ENCODE measurements around the gene GSG1L.

Gene GSG1L

DNA sequence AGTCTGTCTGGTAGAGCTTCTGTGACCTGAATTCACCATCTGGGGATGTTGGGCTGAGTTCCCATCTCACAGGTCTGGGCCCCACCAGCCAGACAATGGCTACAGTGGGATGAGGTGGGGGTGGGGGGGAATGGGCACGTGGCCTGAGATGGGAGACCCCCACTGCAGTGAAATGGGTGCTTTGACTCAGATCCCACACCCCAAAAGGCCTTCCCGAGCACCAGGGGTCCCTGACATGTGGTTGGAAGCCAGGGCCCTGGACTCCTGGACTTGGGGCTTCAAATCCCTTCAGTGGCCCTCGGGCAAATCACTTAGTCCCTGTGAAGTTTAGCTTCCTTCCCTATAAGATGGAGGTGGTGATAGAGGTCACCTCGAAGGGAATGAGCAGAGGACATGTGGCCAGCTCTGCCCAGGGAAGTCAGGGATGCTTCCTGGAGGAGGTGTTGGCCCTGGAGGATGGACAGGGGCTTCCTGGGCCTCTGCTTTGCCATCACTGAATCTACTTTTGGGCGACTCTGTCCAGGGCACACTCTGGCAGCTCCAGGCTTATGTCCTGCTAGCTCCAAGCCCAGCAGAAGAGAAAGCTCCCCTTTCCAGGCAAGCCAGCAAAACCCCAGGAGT is 295.4 kb downstream of the GSG1L start:
- DNase-seq, result no peak

DNA sequence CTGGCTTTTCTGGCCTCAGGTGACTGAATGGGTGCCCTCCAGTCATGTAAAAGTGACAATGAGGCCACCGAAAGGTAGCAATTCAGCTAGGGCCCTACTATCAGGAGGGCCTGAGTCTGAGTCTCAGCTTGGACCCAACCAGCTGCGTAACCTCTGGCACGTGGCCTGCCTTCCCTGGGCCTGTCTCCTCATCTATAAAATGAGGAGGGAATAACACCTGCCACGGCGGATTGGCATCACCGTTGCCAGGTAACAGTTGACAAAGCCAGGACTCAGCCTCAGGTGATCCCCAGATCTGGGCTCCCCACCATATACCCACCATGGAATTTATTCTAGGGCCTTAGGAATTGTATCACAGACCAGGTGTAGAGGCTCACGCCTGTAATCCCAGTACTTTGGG is 296.4 kb downstream of the GSG1L start:
- DNase-seq, result no peak

DNA sequence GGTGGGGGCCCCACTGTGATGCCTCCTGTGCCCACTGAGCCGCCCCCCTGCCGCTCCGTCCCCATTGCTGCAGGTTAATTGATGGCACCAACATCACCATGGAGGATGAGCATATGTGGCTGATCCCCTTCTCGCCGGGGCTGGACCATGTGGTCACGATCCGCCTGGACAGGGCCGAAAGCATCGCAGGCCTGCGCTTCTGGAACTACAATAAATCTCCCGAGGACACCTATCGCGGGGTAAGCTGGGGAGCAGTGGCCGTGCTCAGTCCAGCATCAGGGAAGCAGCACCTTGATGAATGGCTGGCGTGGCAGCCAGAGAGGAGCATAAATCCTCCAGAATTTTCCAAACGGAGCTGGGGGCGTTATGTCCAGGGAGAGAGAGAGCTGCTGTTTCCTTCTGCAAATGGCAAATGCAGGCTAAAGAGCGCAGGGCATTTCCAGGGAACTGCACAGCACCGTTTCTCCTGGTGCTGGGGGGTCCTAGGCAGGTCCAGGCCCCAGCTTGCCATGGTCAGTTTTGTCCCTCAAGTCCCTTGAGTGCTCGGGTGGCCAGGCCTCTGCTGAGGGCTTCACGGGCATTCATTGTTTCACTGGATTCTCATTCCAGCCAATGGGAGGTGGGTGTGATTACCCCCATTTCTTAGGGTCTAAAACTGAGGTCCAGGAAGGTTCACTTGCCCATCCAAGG is 297.1 kb downstream of the GSG1L start:
- DNase-seq, result no peak

DNA sequence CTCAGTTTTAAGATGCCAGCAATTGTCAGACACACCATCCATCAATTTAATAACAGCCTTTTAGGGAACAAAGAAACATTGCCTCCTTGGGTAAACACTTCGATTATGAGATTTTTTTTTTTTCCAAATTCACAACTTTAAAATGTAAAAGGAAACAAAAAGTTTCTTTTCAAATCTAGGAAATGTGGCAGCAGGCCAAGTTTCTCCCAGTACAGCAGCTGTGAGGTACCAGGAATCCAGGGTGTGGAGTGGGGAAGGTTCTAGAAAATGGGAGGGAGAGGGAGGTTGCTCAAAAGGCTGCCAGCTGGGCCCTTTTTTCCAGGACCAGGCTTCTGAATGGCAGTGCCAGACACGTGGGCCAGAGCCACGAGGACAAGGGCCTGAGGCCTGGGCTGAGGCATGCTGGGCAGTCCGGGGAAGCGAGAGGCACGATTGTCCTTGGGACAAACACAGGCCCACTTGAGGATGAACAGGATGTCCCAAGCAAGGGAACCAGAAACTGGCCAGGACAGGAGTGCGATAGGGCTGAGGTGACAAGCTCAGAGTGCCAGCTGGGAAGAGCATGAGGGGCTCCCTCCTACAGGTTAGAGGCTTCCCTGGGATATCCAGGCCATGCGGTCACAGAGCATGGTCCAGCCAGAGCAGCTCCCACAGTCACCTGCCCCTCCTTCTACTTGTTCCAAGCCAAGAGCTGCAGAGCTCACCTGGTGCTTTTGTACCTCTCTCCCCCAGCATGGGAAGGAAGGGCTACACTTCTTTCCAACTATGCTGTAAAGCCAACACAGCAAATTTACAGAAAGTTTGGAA is 298.4 kb downstream of the GSG1L start:
- no peak for DNase-seq

DNA sequence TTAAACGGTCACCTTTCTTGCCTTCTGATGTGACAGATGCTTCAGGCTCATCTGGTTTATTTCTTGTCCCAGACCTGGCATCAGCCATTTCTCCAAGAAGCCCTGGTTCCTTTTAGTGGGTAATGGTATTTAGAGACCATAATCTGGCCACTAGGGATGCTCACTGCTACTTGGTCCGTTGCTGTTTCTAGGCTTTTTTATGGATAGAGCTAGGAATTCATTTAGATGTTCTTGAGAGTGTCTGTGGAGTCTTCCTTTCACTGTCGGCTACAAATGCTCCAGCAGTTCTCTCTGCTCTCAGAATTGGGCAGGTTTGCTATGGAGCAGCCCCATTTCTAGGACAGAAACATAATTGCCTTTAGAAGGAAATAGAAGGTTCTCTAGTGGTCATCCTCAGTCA is 299.1 kb downstream of the GSG1L start:
- no peak for DNase-seq

DNA sequence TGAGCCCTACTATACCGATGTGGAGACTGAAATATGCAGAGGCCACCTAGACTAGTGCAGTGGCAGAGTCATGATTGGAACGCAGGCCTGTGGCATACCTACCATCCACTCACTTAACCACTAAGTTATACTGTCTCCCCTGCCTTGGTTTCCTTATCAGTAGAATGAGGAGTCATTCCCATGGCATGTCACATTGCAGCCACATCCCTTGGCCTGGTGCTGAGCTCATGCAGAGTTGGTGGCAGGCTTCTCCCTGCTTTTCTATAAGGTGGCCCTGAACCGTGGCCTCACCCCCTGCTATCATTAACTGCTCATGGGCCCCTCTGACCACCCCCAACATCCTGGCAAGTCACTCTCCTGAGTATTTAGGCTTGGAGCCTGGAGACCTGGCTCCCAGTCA is 301.1 kb downstream of the GSG1L start:
- no peak for DNase-seq

DNA sequence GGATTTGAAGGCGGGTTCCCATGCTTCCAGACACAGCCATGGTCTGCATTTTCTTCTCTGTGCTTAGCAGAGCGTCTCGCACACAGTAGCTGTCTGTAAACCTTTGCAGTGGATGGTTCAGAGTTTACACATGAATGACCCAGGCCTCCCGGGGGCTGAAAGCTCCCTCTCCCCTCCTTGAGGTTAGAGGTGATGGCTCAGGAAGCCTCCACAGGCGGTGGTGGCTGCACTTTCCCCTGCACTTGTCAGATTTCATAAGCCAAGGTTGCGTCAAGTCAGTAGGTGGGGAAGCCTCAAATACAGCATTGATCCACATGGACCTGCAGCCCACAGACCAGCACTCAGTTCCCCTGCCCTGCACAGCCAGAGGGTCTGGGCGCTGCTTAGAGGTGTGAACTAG is 301.7 kb downstream of the GSG1L start:
- no peak for DNase-seq

DNA sequence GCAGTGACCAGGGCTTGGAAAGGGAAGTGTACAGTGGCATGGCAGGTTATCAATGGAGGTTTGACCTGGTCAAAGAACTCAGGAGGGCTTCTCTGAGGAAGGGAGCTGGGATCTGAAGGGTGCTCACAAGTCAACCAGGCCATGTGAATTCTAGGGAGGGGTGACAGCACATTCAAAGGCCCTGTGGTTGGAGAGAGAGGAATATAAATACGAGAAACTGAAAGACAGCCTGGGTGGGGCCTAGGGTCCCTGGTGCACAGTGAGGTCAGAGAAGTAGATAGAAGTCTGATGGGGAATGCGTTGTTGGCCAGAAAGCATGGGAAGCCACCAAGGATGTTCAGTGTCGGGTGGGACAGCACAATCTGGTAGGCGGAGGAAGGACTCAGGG is 302.7 kb downstream of the GSG1L start:
- DNase-seq, result no peak

DNA sequence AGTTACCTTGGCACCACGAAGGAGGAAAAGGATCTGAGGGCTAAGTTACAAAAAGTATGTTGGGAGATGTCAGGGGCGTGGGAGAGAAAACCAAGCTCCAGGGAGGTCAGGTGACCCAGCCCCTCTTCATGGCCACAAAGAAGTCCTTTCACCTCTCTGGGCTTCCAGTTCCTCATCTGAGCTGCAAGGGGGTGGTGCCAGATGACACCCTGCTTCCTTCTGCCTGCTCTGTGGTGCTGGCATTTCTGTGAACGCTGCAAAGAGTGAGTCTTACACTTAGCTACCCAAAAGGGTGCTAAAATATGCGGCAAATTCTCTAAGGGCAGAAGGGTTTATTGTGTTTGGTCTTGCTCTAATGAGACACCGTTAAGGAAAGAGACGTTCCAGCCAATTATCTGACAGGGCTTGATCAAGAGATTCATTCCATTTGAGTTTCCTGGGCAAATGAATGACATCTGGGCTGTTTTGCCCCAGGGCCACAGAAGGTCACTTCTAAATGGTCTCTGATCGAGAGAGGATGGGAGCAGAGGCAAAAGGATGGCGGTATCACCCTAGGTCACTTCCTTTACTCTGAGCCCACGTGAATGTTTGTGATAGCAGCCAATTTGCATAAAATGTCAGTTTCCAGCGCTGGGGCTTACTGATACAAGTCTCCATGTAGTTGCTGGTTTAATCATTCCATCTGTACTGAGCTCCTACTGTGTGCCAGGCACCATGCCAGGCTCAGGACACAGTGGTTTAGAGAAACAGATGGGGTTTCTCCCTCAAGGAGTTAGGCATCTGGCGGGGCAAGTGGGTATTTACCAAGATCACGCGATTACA is 303.3 kb downstream of the GSG1L start:
- DNase-seq, result no peak

DNA sequence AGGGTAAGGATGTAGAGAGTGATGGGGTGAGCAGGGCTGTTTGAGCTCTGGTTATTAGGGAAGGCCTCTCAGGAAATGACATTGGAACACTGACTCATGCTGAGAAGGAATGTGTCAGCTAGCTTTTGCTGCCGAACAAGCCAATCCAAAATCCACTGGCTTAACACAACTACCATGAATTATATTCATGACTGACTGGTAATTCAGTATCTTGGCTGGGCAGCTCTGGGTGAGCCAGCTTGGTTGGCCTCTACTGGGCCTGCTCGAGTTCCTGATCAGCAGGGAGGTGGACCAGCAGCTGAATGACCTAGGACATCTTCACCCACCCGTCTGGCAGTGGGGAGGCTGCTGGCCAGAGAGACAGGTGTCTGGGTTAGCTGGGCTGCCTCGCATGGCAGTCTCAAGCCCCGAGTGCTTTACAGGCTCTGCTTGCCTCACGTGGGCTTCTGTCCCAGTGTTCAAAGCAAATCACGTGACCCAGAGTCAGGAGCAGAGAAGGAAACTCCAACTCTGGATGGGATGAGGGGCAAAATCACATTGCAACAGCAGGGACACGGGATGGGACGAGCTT is 304.1 kb downstream of the GSG1L start:
- no peak for DNase-seq

DNA sequence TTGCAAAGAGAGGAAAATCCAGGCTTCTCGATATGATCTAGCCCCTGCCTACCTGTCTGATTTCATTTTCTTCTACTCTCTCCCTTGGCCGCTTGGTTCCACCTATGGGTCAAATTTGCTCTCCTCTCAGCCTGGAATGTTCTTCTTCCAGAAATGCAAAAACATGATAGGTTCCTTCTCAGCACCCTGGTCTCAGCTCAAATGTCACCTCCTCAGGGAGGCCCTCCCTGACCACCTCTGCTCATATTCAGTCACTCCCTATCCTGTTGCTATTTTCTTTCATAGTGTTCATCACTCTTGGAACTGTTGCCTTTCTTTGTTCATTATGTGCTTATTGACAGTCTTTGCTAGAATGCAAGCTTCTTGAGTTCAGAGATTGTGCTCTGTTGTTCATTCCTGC is 305.0 kb downstream of the GSG1L start:
- DNase-seq, result no peak

DNA sequence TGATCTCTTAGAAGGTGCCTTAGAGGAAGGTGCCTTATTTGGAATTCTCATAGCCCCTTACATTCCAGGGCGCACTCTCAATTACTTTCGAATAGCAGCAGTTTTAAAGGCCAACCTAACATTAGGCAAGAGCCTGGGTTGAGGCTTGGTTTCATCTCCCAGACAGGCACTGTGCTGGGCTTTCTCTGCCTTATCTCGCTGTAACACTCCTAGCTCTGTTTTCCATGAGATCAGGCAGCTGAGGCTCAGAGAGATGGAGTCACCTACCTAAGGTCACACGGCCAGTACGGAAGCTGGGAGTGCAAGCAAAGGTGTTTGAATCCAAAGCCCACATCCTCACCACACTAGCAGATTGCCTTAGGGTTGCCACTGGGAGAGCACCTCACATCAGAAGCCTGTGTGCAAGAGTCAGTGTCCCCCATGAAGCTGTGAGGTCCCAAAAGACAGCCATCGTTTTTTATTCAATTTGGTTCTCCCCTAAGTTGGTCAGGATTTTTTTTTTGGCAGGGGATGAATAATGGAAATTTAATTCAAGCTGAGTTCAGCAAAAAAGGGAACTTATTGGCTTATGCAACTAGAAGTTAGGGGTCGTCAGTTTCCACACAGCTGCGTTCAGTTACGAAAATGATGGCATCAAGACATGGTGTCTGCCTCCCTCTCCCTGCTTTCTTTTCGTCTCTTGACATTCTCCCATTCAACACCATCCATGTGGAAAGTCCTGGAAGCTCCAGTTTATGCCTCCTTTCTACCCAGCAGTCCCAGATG is 307.1 kb downstream of the GSG1L start:
- no peak for DNase-seq

DNA sequence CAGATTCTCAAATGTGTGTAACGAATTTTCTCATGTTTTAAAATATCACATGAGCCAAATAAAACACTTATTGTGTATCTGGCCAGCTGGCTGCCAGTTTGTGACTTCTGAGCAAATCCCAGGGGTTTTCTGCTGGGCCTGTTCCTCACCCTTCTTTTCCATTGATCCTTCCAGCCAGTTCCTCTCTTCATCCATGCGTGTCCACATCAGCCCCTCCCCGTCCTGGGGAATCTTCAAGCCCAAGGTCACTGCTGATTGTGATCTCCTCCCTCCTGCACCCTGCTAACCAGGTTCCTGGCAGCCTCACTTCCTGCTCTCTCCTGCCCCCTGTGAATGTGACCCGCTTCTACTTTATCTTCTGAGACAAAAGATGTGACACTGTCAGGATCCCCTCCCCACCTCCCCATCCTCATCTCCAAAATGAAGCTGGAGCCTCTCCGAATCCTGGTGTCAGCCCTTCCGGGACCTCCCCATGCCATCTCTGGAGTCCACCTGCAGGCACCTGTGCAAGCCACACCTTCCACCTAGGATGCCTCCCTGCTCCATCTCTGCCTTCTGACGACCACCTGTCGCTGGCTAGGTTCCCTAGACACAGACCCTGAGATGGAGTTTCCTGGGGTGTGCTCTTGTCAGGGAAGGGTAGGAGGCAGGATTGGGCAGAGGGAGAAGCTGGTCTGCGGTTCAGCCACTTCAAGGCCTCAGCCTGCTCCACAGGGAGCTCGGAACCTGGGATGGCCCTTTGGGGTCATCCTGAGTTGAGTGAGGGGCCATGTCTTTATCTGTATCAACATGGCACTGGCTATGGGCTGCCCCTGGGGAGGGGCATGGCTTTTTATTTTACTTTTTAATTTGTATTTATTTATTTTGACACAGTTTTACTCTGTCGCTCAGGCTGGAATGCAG is 308.5 kb downstream of the GSG1L start:
- DNase-seq, result no peak

DNA sequence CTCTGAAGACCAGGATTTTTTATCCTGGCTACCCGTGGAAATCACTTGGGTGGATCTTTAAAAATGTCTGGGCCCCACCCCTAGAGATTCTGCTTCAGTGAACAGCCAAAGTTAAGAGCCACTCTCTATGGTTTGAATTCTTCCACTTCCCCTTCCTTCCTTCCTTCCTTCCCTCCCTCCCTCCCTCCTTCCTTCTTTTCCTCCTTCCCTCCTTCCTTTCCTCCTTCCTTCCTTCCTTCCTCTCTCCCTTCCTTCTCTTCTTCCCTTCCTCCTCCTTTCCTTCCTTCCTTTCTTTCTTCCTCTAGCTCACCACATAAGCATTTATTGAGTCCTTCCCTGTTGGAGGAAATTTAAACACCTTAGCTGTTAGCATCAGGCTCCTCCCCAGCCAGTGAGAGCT is 310.0 kb downstream of the GSG1L start:
- DNase-seq, result no peak

DNA sequence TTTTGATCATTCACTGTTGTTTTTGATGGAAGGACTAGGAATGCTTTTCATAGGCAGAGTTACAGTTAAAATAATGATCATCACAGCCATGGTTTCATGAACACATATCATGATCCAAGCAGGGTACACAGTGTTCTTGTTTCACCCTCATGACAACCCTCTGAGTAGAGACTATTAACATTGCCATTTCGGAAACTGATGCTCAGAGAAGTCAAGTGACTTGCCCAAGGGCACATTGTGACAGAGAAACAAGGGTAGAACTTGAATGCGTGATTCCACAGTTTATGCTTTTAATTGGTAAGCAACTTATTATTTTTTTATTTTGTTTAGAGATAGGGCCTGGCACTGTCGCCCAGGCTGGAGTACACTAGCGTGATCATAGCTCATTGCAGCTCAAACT is 311.3 kb downstream of the GSG1L start:
- no peak for DNase-seq

DNA sequence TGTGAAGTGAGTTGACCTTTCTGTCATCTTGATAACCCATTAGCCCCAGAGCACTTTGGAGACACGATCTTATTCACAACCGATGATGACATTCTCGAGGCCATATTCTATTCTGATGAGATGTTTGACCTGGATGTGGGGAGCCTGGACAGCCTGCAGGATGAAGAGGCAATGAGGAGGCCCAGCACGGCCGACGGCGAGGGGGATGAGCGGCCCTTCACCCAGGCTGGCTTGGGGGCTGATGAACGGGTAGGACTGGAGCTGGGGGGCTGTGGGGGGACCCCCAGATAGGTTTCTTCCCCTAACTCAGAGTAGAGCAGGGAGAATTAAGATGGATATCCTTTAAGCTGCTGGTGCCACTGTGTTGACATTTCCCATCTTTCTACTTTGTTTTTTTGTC is 311.8 kb downstream of the GSG1L start:
- no peak for DNase-seq

DNA sequence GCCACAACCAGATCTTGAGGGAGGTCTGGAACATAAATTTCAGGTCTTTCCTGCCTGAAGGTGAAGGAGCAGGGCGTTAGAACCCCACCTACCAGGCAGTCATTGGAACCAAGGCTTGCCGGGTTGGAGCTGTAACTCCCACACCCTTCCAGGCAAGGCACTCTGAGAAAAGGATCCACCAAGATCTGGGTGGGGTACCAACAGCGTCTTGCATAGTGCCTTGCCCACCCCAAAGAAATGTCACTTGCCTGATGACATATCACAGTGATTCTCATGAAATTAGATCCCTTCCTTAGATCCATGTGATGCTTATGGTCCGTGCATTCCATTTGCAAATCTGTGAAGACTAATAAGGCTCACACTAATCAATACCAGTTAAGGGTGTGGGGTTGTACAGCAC is 312.3 kb downstream of the GSG1L start:
- DNase-seq, result no peak

DNA sequence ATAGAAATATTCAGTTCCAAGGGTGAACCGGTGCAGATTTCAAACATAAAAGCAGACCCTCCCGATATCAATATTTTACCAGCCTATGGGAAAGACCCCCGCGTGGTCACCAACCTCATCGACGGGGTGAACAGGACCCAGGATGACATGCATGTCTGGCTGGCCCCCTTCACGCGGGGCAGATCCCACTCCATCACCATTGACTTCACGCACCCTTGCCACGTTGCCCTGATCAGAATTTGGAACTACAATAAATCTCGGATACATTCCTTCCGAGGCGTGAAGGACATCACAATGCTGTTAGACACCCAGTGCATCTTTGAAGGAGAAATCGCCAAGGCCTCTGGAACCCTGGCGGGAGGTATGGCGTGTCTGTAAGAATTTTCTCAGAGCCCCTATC is 313.6 kb downstream of the GSG1L start:
- DNase-seq, result no peak

DNA sequence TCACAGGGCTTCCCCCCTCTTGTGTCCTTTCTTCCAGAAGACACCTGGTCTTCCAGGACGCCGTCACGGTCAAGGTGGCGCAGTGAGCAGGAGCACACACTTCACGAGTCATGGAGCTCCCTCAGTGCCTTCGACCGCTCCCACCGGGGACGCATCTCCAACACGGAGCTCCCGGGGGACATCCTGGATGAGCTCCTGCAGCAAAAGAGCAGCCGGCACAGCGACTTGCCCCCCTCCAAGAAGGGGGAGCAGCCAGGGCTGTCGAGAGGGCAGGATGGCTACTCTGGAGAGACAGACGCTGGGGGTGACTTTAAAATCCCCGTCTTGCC is 314.0 kb downstream of the GSG1L start:
- no peak for DNase-seq

DNA sequence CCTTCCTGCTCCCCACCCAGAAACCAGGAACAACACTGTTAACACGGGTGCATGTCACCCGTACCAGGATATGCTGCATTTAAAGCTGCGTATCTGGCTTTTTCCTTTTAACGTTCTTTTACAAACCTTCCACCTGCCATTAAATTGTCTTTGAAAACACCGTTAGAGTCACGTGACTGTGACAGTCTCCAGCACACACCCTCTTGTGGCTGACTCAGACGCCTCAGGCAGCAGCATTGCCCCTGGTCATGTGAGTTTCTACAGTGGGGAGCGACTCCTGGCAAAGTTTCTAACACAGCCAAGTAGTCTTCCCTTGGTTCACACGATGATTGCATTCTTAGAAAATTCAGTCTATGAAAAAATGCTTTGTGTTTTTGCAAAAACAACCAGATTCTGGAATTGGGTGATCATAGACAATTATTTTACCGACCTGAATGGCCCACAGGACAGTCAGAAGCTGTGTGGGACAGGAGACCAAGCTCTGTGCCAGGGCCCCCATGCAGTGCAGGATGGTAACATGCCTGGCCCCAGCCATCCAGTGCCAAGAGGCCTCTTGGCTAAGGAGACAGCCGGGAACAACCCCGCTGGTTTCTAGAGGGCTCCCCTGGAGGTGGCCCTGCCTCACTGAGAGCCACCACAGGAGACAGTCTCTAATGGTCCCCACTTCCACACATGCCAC is 314.5 kb downstream of the GSG1L start:
- no peak for DNase-seq

DNA sequence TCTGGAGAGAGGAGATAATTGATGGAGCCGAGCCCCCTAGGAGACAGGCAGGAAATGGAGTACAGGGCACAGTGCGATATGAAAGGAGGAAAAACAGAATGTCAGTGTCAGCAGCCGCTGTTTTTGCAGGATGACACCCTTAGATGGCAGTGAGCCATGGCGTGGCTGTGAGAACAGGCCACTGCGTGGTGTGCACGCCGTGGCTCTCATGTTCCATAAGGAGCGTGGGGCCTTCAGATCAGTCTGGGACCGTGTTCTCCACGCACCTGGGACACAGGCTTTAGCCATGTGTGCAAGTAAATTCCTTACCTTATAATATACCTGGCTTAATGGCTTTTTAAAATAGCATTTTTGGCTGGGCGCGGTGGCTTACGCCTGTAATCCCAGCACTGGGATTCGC is 315.6 kb downstream of the GSG1L start:
- no peak for DNase-seq
